IMR-90 (cell line): ENCODE measurements around the gene GRIA4. TPM values are rescaled to one million over a fixed set of nuclear protein-coding genes. Genes with fewer than 3 reads are reported as not detected.

Experiments used
- ATAC-seq: fragments of 200-7000 bp; cut with Tn5 transposase; 2 replicates; pipeline ENCODE4 v1.9.1; 2020; ENCODE audit warnings: low read depth, mild to moderate bottlenecking, moderate library complexity
- BruUV-seq: library from RNA; stranded (reverse); fragments of 400-500 nt; replicated peaks from 2 replicates; lab custom pipeline; 2021; lab: Mats Ljungman, UMichigan
- CTCF ChIA-PET: fragments of 300-600 bp; formaldehyde crosslinking; extraction: SDS; loops from one replicate; lab custom pipeline; 2021; ENCODE audit warnings: antibody characterized with exemption; lab: Yijun Ruan, JAX
- POLR2A ChIA-PET: fragments of 300-600 bp; sonication (Branson Sonifier 250); formaldehyde crosslinking; loops from one replicate; lab custom pipeline; 2022; ENCODE audit warnings: antibody characterized with exemption; ENCODE audit not compliant: unreplicated experiment; lab: Charles Lee
- DNase-seq: peaks from one replicate; pipeline ENCODE4 v3.0.0; 2013
- H2AFZ ChIP-seq: replicated peaks from 2 replicates; pipeline ENCODE3; 2013; ENCODE audit warnings: low read length, mild to moderate bottlenecking; ENCODE audit not compliant: poor library complexity
- H2AK5ac ChIP-seq: 2 replicates; pipeline ENCODE4 v1.6.1; 2013; ENCODE audit warnings: low read depth, low read length, inconsistent platforms
- H2AK9ac ChIP-seq: replicated peaks from 2 replicates; pipeline ENCODE3; 2013; ENCODE audit warnings: mild to moderate bottlenecking, low read depth, low read length, moderate library complexity; ENCODE audit not compliant: poor library complexity
- H2BK120ac ChIP-seq: 2 replicates; pipeline ENCODE4 v1.6.1; 2013; ENCODE audit warnings: low read depth, low read length, inconsistent platforms
- H2BK15ac ChIP-seq: 3 replicates; pipeline ENCODE4 v1.6.1; 2013; ENCODE audit warnings: low read depth, low read length, inconsistent platforms
- H2BK20ac ChIP-seq: 2 replicates; pipeline ENCODE4 v1.6.1; 2013; ENCODE audit warnings: low read depth, mild to moderate bottlenecking, inconsistent platforms, low read length, moderate library complexity
- H2BK5ac ChIP-seq: 2 replicates; pipeline ENCODE4 v1.6.1; 2013; ENCODE audit warnings: mild to moderate bottlenecking, low read depth, low read length, inconsistent platforms; ENCODE audit not compliant: poor library complexity, severe bottlenecking
- H3K14ac ChIP-seq: replicated peaks from 2 replicates; pipeline ENCODE4 v1.6.1; 2013; ENCODE audit warnings: low read depth, low read length, inconsistent platforms
- H3K18ac ChIP-seq: 2 replicates; pipeline ENCODE4 v1.6.1; 2013; ENCODE audit warnings: low read depth, low read length, control low read depth
- H3K23ac ChIP-seq: 2 replicates; pipeline ENCODE4 v1.6.1; 2013; ENCODE audit warnings: low read depth, low read length, inconsistent platforms
- H3K27ac ChIP-seq: 2 replicates; pipeline ENCODE4 v1.5.1; 2013; ENCODE audit warnings: mild to moderate bottlenecking, control low read depth, low read length; ENCODE audit not compliant: insufficient read depth
- H3K27me3 ChIP-seq: 2 replicates; pipeline ENCODE4 v1.6.1; 2013; ENCODE audit warnings: low read length; ENCODE audit not compliant: control insufficient read depth, insufficient read depth
- H3K36me3 ChIP-seq: 2 replicates; pipeline ENCODE4 v1.6.1; 2013; ENCODE audit warnings: low read length, mixed read lengths; ENCODE audit not compliant: control insufficient read depth, insufficient read depth
- H3K4ac ChIP-seq: 2 replicates; pipeline ENCODE4 v1.6.1; 2013; ENCODE audit warnings: low read depth, low read length, inconsistent platforms
- H3K4me1 ChIP-seq: 2 replicates; pipeline ENCODE4 v1.6.1; 2013; ENCODE audit warnings: low read length, mixed read lengths; ENCODE audit not compliant: control insufficient read depth, insufficient read depth
- H3K4me2 ChIP-seq: 2 replicates; pipeline ENCODE4 v1.6.1; 2013; ENCODE audit warnings: low read depth, mild to moderate bottlenecking, control low read depth, low read length, moderate library complexity
- H3K4me3 ChIP-seq: 2 replicates; pipeline ENCODE4 v1.5.1; 2013; ENCODE audit warnings: low read depth, mild to moderate bottlenecking, control low read depth, low read length, moderate library complexity; ENCODE audit not compliant: insufficient read depth
- H3K56ac ChIP-seq: 2 replicates; pipeline ENCODE4 v1.6.1; 2013; ENCODE audit warnings: low read length, inconsistent platforms; ENCODE audit not compliant: insufficient read depth; ENCODE audit errors: extremely low read depth
- H3K79me1 ChIP-seq, 2 experiments: 2 replicates each; pipeline ENCODE4 v1.6.1; 2013; ENCODE audit warnings: low read length in 2 of 2, inconsistent platforms in 1 of 2, low read depth in 1 of 2
- H3K9ac ChIP-seq: 2 replicates; pipeline ENCODE4 v1.6.1; 2013; ENCODE audit warnings: low read depth, low read length, control low read depth
- H3K9me1 ChIP-seq: 2 replicates; pipeline ENCODE4 v1.6.1; 2013; ENCODE audit warnings: low read length, inconsistent platforms; ENCODE audit not compliant: insufficient read depth
- H3K9me3 ChIP-seq: 2 replicates; pipeline ENCODE4 v1.6.1; 2013; ENCODE audit warnings: low read length; ENCODE audit not compliant: control insufficient read depth, insufficient read depth
- H4K20me1 ChIP-seq: 2 replicates; pipeline ENCODE4 v1.6.1; 2013; ENCODE audit warnings: low read length, inconsistent platforms; ENCODE audit not compliant: insufficient read depth
- H4K5ac ChIP-seq: 2 replicates; pipeline ENCODE4 v1.6.1; 2013; ENCODE audit warnings: mild to moderate bottlenecking, low read depth, low read length, control low read depth
- H4K8ac ChIP-seq, 2 experiments: 2 replicates each; pipeline ENCODE4 v1.6.1; 2013; ENCODE audit warnings: low read depth in 2 of 2, low read length in 2 of 2, control low read depth in 1 of 2, inconsistent platforms in 1 of 2
- H4K91ac ChIP-seq: 2 replicates; pipeline ENCODE4 v1.6.1; 2013; ENCODE audit warnings: low read depth, low read length, inconsistent platforms; ENCODE audit not compliant: insufficient read depth
- CEBPB ChIP-seq: IDR thresholded peaks from 2 replicates; pipeline ENCODE4 v1.6.1; 2012; ENCODE audit warnings: low read depth, low read length, improper control_type of control experiment
- CHD1 ChIP-seq: IDR thresholded peaks from 2 replicates; pipeline ENCODE4 v1.6.1; 2012; ENCODE audit warnings: low read depth, low read length, improper control_type of control experiment
- MAFK ChIP-seq: IDR thresholded peaks from 2 replicates; pipeline ENCODE4 v1.6.1; 2012; ENCODE audit warnings: low read depth, low read length, improper control_type of control experiment
- MAZ ChIP-seq: IDR thresholded peaks from 2 replicates; pipeline ENCODE4 v1.6.1; 2012; ENCODE audit warnings: low read depth, mild to moderate bottlenecking, low read length, improper control_type of control experiment, moderate library complexity, borderline replicate concordance
- MXI1 ChIP-seq: IDR thresholded peaks from 2 replicates; pipeline ENCODE4 v1.6.1; 2012; ENCODE audit warnings: low read depth, mild to moderate bottlenecking, low read length, moderate library complexity, borderline replicate concordance
- NFE2L2 ChIP-seq: fragments of 150-350 bp; IDR thresholded peaks from 2 replicates; pipeline ENCODE4 v1.6.1; 2016; ENCODE audit warnings: low read depth, mild to moderate bottlenecking, low read length
- RAD21 ChIP-seq: IDR thresholded peaks from 2 replicates; pipeline ENCODE4 v1.6.1; 2012; ENCODE audit warnings: low read length, improper control_type of control experiment
- RCOR1 ChIP-seq: IDR thresholded peaks from 2 replicates; pipeline ENCODE4 v1.6.1; 2012; ENCODE audit warnings: mild to moderate bottlenecking, low read length, improper control_type of control experiment; ENCODE audit not compliant: insufficient replicate concordance
- RFX5 ChIP-seq: IDR thresholded peaks from 2 replicates; pipeline ENCODE4 v1.8.0; 2012; ENCODE audit warnings: low read depth, mild to moderate bottlenecking, low read length, moderate library complexity
- dilution Hi-C: fragments of 300-500 bp; cut with HindIII; formaldehyde crosslinking; loops from one replicate; pipeline ENCODE4 v1.14.3; 2018; ENCODE audit warnings: low sequenced_read_pairs; ENCODE audit not compliant: unreplicated experiment
- in situ Hi-C: fragments of 300-500 bp; cut with MboI; formaldehyde crosslinking; loops from 3 replicates; pipeline ENCODE4 v1.14.3; 2019; ENCODE audit warnings: low sequenced_read_pairs, inconsistent platforms, mixed read lengths
- intact Hi-C: fragments of 100-400 bp; cut with micrococcal nuclease; formaldehyde crosslinking; loops from 2 replicates; pipeline ENCODE4 v1.10.0; 2022
- polyA plus RNA-seq, 3 experiments: library from polyadenylated mRNA; depleted of rRNA; stranded (reverse); fragments of >200 nt; gene quantifications; 2 replicates each; pipeline ENCODE4 v1.2.3, GENCODE V29; 2012; ENCODE audit warnings: low replicate concordance in 1 of 3
- total RNA-seq: library from RNA; depleted of rRNA; stranded (reverse); fragments of >200 nt; gene quantifications from 2 replicates; pipeline ENCODE4 v1.2.3, GENCODE V29; 2012
- TF ChIP-seq, protein P1 (sequence below): fragments of 150-350 bp; IDR thresholded peaks from 2 replicates; pipeline ENCODE4 v1.6.1; 2017; ENCODE audit warnings: mild to moderate bottlenecking, antibody characterized with exemption, low read length, low read depth
- TF ChIP-seq, protein P2 (sequence below): fragments of 150-350 bp; IDR thresholded peaks from 2 replicates; pipeline ENCODE4 v1.6.1; 2016; ENCODE audit warnings: low read depth, mild to moderate bottlenecking, low read length, moderate library complexity, borderline replicate concordance
- TF ChIP-seq, protein P3 (sequence below): conservative IDR thresholded peaks from 2 replicates; pipeline ENCODE4 v1.5.1; 2012; ENCODE audit warnings: mild to moderate bottlenecking, low read depth, low read length, improper control_type of control experiment

The GRIA4 gene
- total and polyA plus RNA-seq, 2 of the 4 experiments (the other 2 are of a cell fraction) = 0.36 to 1.0 TPM

DNA sequence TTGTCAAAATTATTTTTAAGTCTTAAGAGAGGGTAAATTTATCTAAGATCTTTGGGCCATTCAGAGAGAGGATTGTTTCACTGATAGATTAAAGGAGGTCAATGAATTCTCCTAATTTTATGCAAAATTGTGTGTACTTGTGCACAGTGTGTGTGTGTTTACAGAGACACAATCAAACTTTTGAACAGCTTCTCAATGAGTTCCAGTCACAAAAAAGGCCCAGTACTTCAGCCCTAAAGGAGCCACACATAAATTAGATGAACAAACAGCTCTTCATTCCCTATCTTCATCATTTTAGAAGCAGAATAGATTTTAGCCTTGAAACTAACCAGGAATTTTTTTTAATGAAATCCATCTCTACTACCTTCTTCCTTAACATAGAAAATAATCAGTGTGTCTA, 9.7 kb downstream of the GRIA4 start:
- H3K56ac ChIP-seq = no peak overlapping the region
- H3K4me1 ChIP-seq = no peaks in the 10 kb centered on the region
- no peaks in the 10 kb centered on the region for H3K9me3 ChIP-seq
- H3K9me1 ChIP-seq = no peaks in the 10 kb centered on the region
- ATAC-seq (no peak), DNase-seq (no peak)
- no peak overlapping the region for H3K4me2 ChIP-seq
- H3K36me3 ChIP-seq = peaks cover 1% of the 10 kb centered on the region; the same call in 1 of the 2 replicates
- no peak overlapping the region for H3K23ac ChIP-seq
- no peak overlapping the region for H2BK120ac ChIP-seq
- TF ChIP-seq, protein P1, sequence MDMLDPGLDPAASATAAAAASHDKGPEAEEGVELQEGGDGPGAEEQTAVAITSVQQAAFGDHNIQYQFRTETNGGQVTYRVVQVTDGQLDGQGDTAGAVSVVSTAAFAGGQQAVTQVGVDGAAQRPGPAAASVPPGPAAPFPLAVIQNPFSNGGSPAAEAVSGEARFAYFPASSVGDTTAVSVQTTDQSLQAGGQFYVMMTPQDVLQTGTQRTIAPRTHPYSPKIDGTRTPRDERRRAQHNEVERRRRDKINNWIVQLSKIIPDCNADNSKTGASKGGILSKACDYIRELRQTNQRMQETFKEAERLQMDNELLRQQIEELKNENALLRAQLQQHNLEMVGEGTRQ = no peak
- TF ChIP-seq, protein P2, sequence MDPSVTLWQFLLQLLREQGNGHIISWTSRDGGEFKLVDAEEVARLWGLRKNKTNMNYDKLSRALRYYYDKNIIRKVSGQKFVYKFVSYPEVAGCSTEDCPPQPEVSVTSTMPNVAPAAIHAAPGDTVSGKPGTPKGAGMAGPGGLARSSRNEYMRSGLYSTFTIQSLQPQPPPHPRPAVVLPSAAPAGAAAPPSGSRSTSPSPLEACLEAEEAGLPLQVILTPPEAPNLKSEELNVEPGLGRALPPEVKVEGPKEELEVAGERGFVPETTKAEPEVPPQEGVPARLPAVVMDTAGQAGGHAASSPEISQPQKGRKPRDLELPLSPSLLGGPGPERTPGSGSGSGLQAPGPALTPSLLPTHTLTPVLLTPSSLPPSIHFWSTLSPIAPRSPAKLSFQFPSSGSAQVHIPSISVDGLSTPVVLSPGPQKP = no peak
- TF ChIP-seq RAD21 = no peak
- TF ChIP-seq CEBPB = no peak
- no peak for TF ChIP-seq MXI1
- no peak for TF ChIP-seq MAFK
- no peak for TF ChIP-seq RCOR1
- TF ChIP-seq RFX5 = no peak
- TF ChIP-seq CHD1 = no peak
- no peak for TF ChIP-seq MAZ
- no peak for TF ChIP-seq NFE2L2
- TF ChIP-seq, protein P3, sequence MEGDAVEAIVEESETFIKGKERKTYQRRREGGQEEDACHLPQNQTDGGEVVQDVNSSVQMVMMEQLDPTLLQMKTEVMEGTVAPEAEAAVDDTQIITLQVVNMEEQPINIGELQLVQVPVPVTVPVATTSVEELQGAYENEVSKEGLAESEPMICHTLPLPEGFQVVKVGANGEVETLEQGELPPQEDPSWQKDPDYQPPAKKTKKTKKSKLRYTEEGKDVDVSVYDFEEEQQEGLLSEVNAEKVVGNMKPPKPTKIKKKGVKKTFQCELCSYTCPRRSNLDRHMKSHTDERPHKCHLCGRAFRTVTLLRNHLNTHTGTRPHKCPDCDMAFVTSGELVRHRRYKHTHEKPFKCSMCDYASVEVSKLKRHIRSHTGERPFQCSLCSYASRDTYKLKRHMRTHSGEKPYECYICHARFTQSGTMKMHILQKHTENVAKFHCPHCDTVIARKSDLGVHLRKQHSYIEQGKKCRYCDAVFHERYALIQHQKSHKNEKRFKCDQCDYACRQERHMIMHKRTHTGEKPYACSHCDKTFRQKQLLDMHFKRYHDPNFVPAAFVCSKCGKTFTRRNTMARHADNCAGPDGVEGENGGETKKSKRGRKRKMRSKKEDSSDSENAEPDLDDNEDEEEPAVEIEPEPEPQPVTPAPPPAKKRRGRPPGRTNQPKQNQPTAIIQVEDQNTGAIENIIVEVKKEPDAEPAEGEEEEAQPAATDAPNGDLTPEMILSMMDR = no peak
- no peak overlapping the region for H4K91ac ChIP-seq
- no peak overlapping the region for H2BK5ac ChIP-seq
- no TSS peak for BruUV-seq
- POLR2A ChIA-PET = no interaction called here
- H3K79me1 ChIP-seq = no peaks in the 10 kb centered on the region
- no peak overlapping the region for H3K27ac ChIP-seq
- H3K27me3 ChIP-seq = no peaks in the 10 kb centered on the region
- H3K18ac ChIP-seq = no peak overlapping the region
- in situ Hi-C loops (no loop called here), intact Hi-C loops (no loop called here), dilution Hi-C loops (no loop called here)
- H2AK9ac ChIP-seq = no peak overlapping the region
- no peak overlapping the region for H3K4me3 ChIP-seq
- no peak overlapping the region for H3K4ac ChIP-seq
- no peak overlapping the region for H2BK20ac ChIP-seq
- no peak overlapping the region for H2AK5ac ChIP-seq
- H2AFZ ChIP-seq = no peak overlapping the region
- no peak overlapping the region for H4K8ac ChIP-seq
- no peak overlapping the region for H4K5ac ChIP-seq
- no peak overlapping the region for H2BK15ac ChIP-seq
- H4K20me1 ChIP-seq = no peaks in the 10 kb centered on the region
- no peak overlapping the region for H3K9ac ChIP-seq
- no peak overlapping the region for H3K14ac ChIP-seq
- CTCF ChIA-PET = interaction anchor here (0.6 kb wide), 1 partner anchor 53 kb away, joined by 3 read pairs; no protein-coding TSS in a partner anchor
